ENCODE measurements around the gene PRDM10. TPM values are rescaled to one million over a fixed set of nuclear protein-coding genes. Genes with fewer than 3 reads are reported as not detected.
A peak's percentile ranks its signal among the peaks of the same experiment; 100 is the strongest.

PRDM10 gene
- total RNA-seq, 1 experiment from 2014 or later, result 18.9 TPM

GRCh38 chr11:129992161-129992944, 10.3 kb downstream of the PRDM10 start:
- Mint-ChIP-seq H3K27ac (peak overlapping the region; percentile 63), H3K4me1 (peaks cover 19% of the 10 kb centered on the region), H3K4me3 (no peak overlapping the region), H3K27me3 (ENCODE audit: low read depth) (no peaks in the 10 kb centered on the region), H3K9me3 (peaks cover 7% of the 10 kb centered on the region), H3K36me3 (peaks cover 20% of the 10 kb centered on the region)
- ChIA-PET POLR2A (interaction anchor here (0.7 to 2.1 kb wide), 3 partner anchors 11 to 19 kb away, joined by 3 to 11 read pairs (median 4); partner anchors contain the start of gene PRDM10), CTCF (interaction anchor here (0.6 to 3.0 kb wide), 22 partner anchors 8 to 924 kb away, joined by 3 to 36 read pairs (median 4); partner anchors contain the start of genes PRDM10 and SNX19)
- DNase-seq (ENCODE audit: low spot score) (peak; percentile 66), ATAC-seq (peak; percentile 89)
- TF ChIP-seq GABPB1 (CRISPR knock-in tag; IDR thresholded peaks at IDR 0.05), result peak; percentile 95
- TF ChIP-seq TP53 (CRISPR knock-in tag; IDR thresholded peaks at IDR 0.05), result no peak
- TF ChIP-seq FOXJ3 (CRISPR knock-in tag; IDR thresholded peaks at IDR 0.05; ENCODE audit: borderline replicate concordance), result no peak

- ChIA-PET CTCF (interaction anchor here (0.6 to 1.4 kb wide), 3 partner anchors 13 to 157 kb away, joined by 3 to 4 read pairs (median 3); partner anchors contain the start of gene PRDM10), POLR2A (interaction anchor here (0.6 kb wide), 1 partner anchor 13 kb away, joined by 3 read pairs; the partner anchor contains the start of gene PRDM10)
- peaks cover 8% of the 10 kb centered on the region for H3K36me3 Mint-ChIP-seq
- peaks cover 10% of the 10 kb centered on the region for H3K9me3 Mint-ChIP-seq
- H3K27ac Mint-ChIP-seq, result peak overlapping the region; percentile 19; the same call in 1 of the 2 replicates
- H3K27me3 Mint-ChIP-seq (ENCODE audit: low read depth), result no peaks in the 10 kb centered on the region
- no peak for TF ChIP-seq ZMAT4 (CRISPR knock-in tag; IDR thresholded peaks at IDR 0.05)
- TF ChIP-seq OVOL2 (CRISPR knock-in tag; IDR thresholded peaks at IDR 0.05; ENCODE audit: borderline replicate concordance), result no peak
- TF ChIP-seq, protein P1, sequence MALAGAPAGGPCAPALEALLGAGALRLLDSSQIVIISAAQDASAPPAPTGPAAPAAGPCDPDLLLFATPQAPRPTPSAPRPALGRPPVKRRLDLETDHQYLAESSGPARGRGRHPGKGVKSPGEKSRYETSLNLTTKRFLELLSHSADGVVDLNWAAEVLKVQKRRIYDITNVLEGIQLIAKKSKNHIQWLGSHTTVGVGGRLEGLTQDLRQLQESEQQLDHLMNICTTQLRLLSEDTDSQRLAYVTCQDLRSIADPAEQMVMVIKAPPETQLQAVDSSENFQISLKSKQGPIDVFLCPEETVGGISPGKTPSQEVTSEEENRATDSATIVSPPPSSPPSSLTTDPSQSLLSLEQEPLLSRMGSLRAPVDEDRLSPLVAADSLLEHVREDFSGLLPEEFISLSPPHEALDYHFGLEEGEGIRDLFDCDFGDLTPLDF (CRISPR knock-in tag; IDR thresholded peaks at IDR 0.05), result no peak
- TF ChIP-seq GTF2I (CRISPR knock-in tag; conservative IDR thresholded peaks at IDR 0.05), result no peak
- TF ChIP-seq ZNF317 (CRISPR knock-in tag; IDR thresholded peaks at IDR 0.05; ENCODE audit: borderline replicate concordance, low read depth), result no peak
- TF ChIP-seq CDX4 (CRISPR knock-in tag; IDR thresholded peaks at IDR 0.05; ENCODE audit: borderline replicate concordance), result no peak
- no peak for TF ChIP-seq NR3C1 (CRISPR knock-in tag; conservative IDR thresholded peaks at IDR 0.05; ENCODE audit: low read depth)
- TF ChIP-seq TCF7 (CRISPR knock-in tag; IDR thresholded peaks at IDR 0.05; ENCODE audit: low read depth), result no peak
- TF ChIP-seq SMAD4 (CRISPR knock-in tag; IDR thresholded peaks at IDR 0.05), result no peak
- TF ChIP-seq, protein P2, sequence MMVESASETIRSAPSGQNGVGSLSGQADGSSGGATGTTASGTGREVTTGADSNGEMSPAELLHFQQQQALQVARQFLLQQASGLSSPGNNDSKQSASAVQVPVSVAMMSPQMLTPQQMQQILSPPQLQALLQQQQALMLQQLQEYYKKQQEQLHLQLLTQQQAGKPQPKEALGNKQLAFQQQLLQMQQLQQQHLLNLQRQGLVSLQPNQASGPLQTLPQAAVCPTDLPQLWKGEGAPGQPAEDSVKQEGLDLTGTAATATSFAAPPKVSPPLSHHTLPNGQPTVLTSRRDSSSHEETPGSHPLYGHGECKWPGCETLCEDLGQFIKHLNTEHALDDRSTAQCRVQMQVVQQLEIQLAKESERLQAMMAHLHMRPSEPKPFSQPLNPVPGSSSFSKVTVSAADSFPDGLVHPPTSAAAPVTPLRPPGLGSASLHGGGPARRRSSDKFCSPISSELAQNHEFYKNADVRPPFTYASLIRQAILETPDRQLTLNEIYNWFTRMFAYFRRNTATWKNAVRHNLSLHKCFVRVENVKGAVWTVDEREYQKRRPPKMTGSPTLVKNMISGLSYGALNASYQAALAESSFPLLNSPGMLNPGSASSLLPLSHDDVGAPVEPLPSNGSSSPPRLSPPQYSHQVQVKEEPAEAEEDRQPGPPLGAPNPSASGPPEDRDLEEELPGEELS (CRISPR knock-in tag; IDR thresholded peaks at IDR 0.05), result no peak
- no peak for TF ChIP-seq ZNF416 (CRISPR knock-in tag; IDR thresholded peaks at IDR 0.05)
- TF ChIP-seq, protein P3, sequence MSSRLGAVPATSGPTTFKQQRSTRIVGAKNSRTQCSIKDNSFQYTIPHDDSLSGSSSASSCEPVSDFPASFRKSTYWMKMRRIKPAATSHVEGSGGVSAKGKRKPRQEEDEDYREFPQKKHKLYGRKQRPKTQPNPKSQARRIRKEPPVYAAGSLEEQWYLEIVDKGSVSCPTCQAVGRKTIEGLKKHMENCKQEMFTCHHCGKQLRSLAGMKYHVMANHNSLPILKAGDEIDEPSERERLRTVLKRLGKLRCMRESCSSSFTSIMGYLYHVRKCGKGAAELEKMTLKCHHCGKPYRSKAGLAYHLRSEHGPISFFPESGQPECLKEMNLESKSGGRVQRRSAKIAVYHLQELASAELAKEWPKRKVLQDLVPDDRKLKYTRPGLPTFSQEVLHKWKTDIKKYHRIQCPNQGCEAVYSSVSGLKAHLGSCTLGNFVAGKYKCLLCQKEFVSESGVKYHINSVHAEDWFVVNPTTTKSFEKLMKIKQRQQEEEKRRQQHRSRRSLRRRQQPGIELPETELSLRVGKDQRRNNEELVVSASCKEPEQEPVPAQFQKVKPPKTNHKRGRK (CRISPR knock-in tag; IDR thresholded peaks at IDR 0.05; ENCODE audit: borderline replicate concordance), result no peak
- TF ChIP-seq ZBTB43 (CRISPR knock-in tag; IDR thresholded peaks at IDR 0.05), result no peak
- no peak overlapping the region for H3K4me3 Mint-ChIP-seq
- ATAC-seq (no peak), DNase-seq (ENCODE audit: low spot score) (no peak)
- H3K4me1 Mint-ChIP-seq, result peaks cover 5% of the 10 kb centered on the region
Measured at GRCh38 chr11:129989149-129989813, 13.4 kb downstream of the PRDM10 start.
